HEK293T (cell line): ENCODE results near the gene KRTAP12-4.

Experiments
- CTCF ChIA-PET: fragments of 350-600 bp; formaldehyde crosslinking; extraction: SDS; loops from one replicate; lab custom pipeline; 2021; ENCODE audit warnings: antibody characterized with exemption, inconsistent platforms; lab: Yijun Ruan, JAX
- POLR2A ChIA-PET: fragments of 350-600 bp; formaldehyde crosslinking; extraction: SDS; loops from one replicate; lab custom pipeline; 2020; ENCODE audit warnings: antibody characterized with exemption, inconsistent platforms; lab: Yijun Ruan, JAX
- DNase-seq: peaks from one replicate; pipeline ENCODE4 v3.0.0; 2012; ENCODE audit warnings: mixed read lengths; ENCODE audit errors: extremely low spot score
- ARNT ChIP-seq: fragments of 450-650 bp; IDR thresholded peaks from 2 replicates; pipeline ENCODE4 v1.6.1; 2017; ENCODE audit warnings: mild to moderate bottlenecking
- BHLHE40 ChIP-seq: fragments of 450-650 bp; IDR thresholded peaks from 2 replicates; pipeline ENCODE4 v1.6.1; 2016; ENCODE audit warnings: mild to moderate bottlenecking, moderate library complexity, borderline replicate concordance
- CTBP1 ChIP-seq: fragments of 450-650 bp; IDR thresholded peaks from 2 replicates; pipeline ENCODE4 v1.6.1; 2016; ENCODE audit warnings: borderline replicate concordance
- ELF4 ChIP-seq: fragments of 450-650 bp; IDR thresholded peaks from 2 replicates; pipeline ENCODE4 v1.6.1; 2017; ENCODE audit warnings: antibody characterized with exemption
- FOXA1 ChIP-seq: fragments of 450-650 bp; IDR thresholded peaks from 2 replicates; pipeline ENCODE4 v1.6.1; 2016; ENCODE audit warnings: mild to moderate bottlenecking
- FOXK2 ChIP-seq: fragments of 450-650 bp; IDR thresholded peaks from 2 replicates; pipeline ENCODE4 v1.6.1; 2016; ENCODE audit warnings: mild to moderate bottlenecking
- FOXM1 ChIP-seq: fragments of 450-650 bp; IDR thresholded peaks from 2 replicates; pipeline ENCODE4 v1.6.1; 2017; ENCODE audit warnings: mild to moderate bottlenecking, borderline replicate concordance
- HDGF ChIP-seq: fragments of 450-650 bp; IDR thresholded peaks from 2 replicates; pipeline ENCODE4 v1.6.1; 2017; ENCODE audit warnings: antibody characterized with exemption, borderline replicate concordance
- L3MBTL2 ChIP-seq: fragments of 450-650 bp; conservative IDR thresholded peaks from 2 replicates; pipeline ENCODE4 v1.6.1; 2016; ENCODE audit warnings: mild to moderate bottlenecking
- LEF1 ChIP-seq: fragments of 450-650 bp; IDR thresholded peaks from 2 replicates; pipeline ENCODE4 v1.6.1; 2017; ENCODE audit warnings: mild to moderate bottlenecking, borderline replicate concordance
- NFRKB ChIP-seq: fragments of 450-650 bp; IDR thresholded peaks from 2 replicates; pipeline ENCODE4 v1.6.1; 2016; ENCODE audit warnings: mild to moderate bottlenecking, moderate library complexity
- SP1 ChIP-seq: fragments of 450-650 bp; IDR thresholded peaks from 2 replicates; pipeline ENCODE4 v1.6.1; 2017
- SUZ12 ChIP-seq: fragments of 450-650 bp; IDR thresholded peaks from 2 replicates; pipeline ENCODE4 v1.6.1; 2016; ENCODE audit warnings: mild to moderate bottlenecking
- TARDBP ChIP-seq: fragments of 450-650 bp; IDR thresholded peaks from 2 replicates; pipeline ENCODE4 v1.6.1; 2016
- ZNF384 ChIP-seq: fragments of 450-650 bp; IDR thresholded peaks from 2 replicates; pipeline ENCODE4 v1.6.1; 2016
- TF ChIP-seq, protein P1 (sequence below): fragments of 450-650 bp; IDR thresholded peaks from 2 replicates; pipeline ENCODE4 v1.6.1; 2016

Gene KRTAP12-4

DNA sequence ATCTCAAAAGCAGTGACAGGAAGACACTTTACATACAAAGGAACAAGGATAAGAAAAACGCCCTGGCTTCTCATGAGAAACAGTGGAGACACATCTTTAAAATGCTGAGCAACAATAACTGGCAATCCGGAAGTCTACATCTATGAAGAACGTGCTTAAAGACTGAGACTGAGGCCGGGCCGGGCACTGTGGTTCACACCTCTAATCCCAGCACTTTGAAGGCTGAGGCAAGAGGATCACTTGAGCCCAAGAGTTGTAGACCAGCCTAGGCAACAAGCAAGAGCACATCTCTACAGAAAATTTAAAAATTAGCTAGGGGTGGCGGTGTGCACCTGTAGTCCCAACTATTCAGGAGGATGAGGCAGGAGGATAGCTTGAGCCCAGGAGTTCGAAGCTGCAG, 29.6 kb upstream of the KRTAP12-4 start:
- ChIA-PET CTCF (interaction anchor here (0.6 to 1.1 kb wide), 2 partner anchors 52 to 58 kb away, joined by 3 to 4 read pairs; no protein-coding TSS in a partner anchor), POLR2A (no interaction called here)
- DNase-seq: no peak
- TF ChIP-seq ZNF384 (no peak), LEF1 (no peak), ARNT (no peak), FOXM1 (no peak), CTBP1 (no peak), NFRKB (no peak), SP1 (no peak), SUZ12 (no peak), FOXK2 (no peak), FOXA1 (no peak), BHLHE40 (no peak), L3MBTL2 (no peak), TARDBP (no peak), HDGF (no peak), ELF4 (no peak)
- TF ChIP-seq, protein P1, sequence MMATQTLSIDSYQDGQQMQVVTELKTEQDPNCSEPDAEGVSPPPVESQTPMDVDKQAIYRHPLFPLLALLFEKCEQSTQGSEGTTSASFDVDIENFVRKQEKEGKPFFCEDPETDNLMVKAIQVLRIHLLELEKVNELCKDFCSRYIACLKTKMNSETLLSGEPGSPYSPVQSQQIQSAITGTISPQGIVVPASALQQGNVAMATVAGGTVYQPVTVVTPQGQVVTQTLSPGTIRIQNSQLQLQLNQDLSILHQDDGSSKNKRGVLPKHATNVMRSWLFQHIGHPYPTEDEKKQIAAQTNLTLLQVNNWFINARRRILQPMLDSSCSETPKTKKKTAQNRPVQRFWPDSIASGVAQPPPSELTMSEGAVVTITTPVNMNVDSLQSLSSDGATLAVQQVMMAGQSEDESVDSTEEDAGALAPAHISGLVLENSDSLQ: no peak

DNA sequence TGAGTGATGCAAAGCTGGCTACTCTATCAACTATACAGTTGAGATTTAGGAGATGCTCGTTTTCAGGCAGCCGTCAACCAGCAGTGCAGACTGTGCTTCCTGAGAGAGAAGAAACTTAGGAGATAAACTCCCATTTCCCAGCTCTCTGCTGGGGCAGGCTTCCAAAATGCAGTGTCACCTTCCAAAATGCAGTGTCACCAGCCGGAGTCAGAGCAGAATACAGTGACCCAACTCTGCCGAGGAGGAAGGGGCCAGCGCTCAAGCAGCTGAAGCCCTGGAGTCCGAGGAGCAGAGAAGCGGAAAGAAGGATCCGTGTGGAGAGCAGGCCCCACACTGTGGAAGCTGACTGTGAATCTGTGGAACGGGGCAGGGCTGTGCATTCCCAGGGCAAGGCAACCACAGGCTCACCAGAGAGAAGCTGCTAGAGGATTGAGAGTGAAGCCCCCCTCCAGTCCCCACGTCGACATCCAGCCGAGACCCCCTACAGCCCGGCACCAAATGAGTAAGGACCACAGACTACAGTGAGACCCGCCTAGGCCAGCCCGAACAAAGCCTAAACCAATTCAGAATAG, 28.2 kb upstream of the KRTAP12-4 start:
- POLR2A ChIA-PET: no interaction called here
- no peak for TF ChIP-seq L3MBTL2
- no peak for TF ChIP-seq BHLHE40
- TF ChIP-seq FOXM1: no peak
- no peak for TF ChIP-seq FOXK2
- TF ChIP-seq, protein P1: no peak
- no peak for TF ChIP-seq ARNT
- no peak for TF ChIP-seq SUZ12
- TF ChIP-seq FOXA1: no peak
- TF ChIP-seq ELF4: no peak
- no peak for TF ChIP-seq SP1
- TF ChIP-seq ZNF384: no peak
- TF ChIP-seq CTBP1: no peak
- no peak for TF ChIP-seq NFRKB
- no peak for TF ChIP-seq HDGF
- TF ChIP-seq TARDBP: no peak
- no peak for DNase-seq
- CTCF ChIA-PET: no interaction called here

DNA sequence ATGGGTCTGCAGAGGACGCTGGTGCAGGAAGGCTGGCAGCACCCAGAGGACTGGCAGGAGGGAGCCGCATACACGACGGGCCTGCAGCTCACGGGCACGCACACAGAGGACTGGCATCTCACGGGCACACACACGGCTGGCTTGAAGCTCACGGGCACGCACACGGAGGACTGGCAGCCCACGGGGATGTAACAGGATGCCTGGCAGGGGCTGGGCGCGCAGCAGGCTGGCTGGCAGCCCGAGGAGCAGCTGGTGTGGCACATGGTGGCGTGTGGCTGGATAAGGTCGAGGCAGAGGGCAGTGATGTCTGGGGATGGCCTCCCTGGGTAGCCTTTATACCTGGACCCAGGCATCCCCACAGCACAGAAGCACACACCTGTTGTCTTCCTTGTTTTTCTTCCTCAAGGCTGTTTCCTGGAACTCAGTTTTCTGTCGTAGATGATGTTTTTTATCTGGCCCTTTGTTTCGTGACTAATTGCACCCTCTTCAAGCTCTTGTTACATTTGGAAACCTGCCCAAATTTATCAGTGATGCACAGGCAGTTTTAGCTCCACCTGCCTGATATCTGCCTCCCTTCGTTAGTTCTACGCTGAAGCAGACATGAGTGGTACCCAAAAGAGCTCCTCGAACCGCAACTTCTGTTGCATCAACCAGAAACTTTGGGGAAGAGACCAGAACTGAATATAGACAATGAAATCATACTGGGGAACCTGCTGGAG, 27.6 kb upstream of the KRTAP12-4 start, which contains the start of gene KRTAP12-1:
KRTAP12-1 (minus strand) TSS at position 303 of the 719 bp plus-strand sequence; CDS start at position 263, 40 bp downstream.
- ChIA-PET CTCF (no interaction called here), POLR2A (no interaction called here)
- no peak for DNase-seq
- TF ChIP-seq LEF1: no peak

DNA sequence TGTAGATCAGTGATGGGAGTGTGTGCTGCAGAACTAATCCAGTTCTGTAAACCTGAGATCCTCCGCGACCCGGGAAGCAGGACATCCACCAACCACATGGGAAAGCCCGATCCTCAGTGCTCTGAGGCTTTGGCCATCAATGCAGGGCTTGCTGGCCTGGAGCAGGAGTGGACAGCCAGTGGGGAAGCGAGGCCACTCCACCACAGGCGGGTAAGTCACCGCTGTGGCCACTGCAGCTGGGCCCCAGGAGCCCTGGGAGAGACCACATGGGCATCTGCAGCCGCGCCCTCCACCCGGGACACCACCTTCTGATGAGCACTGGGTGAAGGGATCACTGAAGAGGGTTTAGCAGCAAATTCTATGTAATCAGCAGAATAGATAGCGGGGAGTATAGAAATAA, 26.7 kb upstream of the KRTAP12-4 start:
- CTCF ChIA-PET: no interaction called here
- no peak for TF ChIP-seq FOXA1
- no peak for TF ChIP-seq CTBP1
- TF ChIP-seq FOXK2: no peak
- TF ChIP-seq ELF4: no peak
- TF ChIP-seq ZNF384: no peak
- TF ChIP-seq BHLHE40: no peak
- TF ChIP-seq LEF1: no peak
- TF ChIP-seq, protein P1: no peak
- no peak for TF ChIP-seq ARNT
- no peak for TF ChIP-seq SP1
- no peak for TF ChIP-seq NFRKB
- TF ChIP-seq L3MBTL2: no peak
- TF ChIP-seq TARDBP: no peak
- no peak for TF ChIP-seq HDGF
- TF ChIP-seq FOXM1: no peak
- no peak for TF ChIP-seq SUZ12

DNA sequence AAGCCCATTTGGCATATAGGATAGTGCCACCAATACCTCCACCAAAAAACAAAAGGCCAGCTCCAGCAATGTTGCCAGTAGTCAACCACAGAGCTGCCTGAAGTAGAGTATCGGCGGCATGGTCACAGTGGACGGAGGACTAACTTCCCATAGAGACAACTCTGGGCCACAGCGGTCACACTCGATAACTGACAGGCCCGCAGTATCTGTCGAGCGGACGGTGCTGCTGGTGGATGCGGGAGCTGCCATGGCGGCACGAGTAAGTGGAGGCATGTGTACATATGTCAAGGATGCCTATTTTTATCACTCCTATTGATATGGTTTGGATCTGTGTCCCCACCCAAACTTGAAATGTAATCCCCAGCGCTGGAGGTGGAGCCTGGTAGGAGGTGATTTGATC, 23.4 kb upstream of the KRTAP12-4 start:
- POLR2A ChIA-PET: no interaction called here
- CTCF ChIA-PET: no interaction called here
- no peak for DNase-seq
- TF ChIP-seq TARDBP (no peak), CTBP1 (no peak), NFRKB (no peak), SP1 (no peak), SUZ12 (no peak), FOXK2 (no peak), ZNF384 (no peak), BHLHE40 (no peak), FOXM1 (no peak), FOXA1 (no peak), HDGF (no peak), L3MBTL2 (no peak), LEF1 (no peak)
- TF ChIP-seq, protein P1: no peak

More for the DNA sequence above, 26.7 kb upstream of the KRTAP12-4 start:
- POLR2A ChIA-PET: no interaction called here
- DNase-seq: no peak
